ENCODE results near the gene GRIP1.

The GRIP1 gene

GRCh38 chr12:66302827-66303169 lies 376.1 kb downstream of the GRIP1 start:
- Histone ChIP-seq H3K9me3 (ENCODE audit: control insufficient read depth, low read length) (no peaks in the 10 kb centered on the region), H3K27ac (peak overlapping the region; percentile 87), H3K27me3 (ENCODE audit: control insufficient read depth, insufficient read depth, low read length) (no peaks in the 10 kb centered on the region), H3K4me3 (ENCODE audit: low read depth, low read length) (peak overlapping the region; percentile 84), H3K4me2 (ENCODE audit: low read length) (peak overlapping the region; percentile 98), H2AFZ (peak overlapping the region; percentile 99), H3K9ac (peak overlapping the region; percentile 56), H3K4me1 (no peaks in the 10 kb centered on the region), H3K79me2 (no peaks in the 10 kb centered on the region), H3K36me3 (ENCODE audit: control insufficient read depth, insufficient read depth, low read length) (no peaks in the 10 kb centered on the region)
- TF ChIP-seq CTCF (IDR thresholded peaks at IDR 0.05): no peak

- Histone ChIP-seq H3K4me3 (ENCODE audit: low read depth, low read length) (peak within 1 kb of the TSS; percentile 84), H3K27ac (peak within 1 kb of the TSS; percentile 87), H2AFZ (peak within 1 kb of the TSS; percentile 99), H3K9me3 (ENCODE audit: control insufficient read depth, low read length) (no peaks in the 10 kb centered on the region), H3K27me3 (ENCODE audit: control insufficient read depth, insufficient read depth, low read length) (no peaks in the 10 kb centered on the region), H3K4me1 (no peaks in the 10 kb centered on the region), H3K36me3 (ENCODE audit: control insufficient read depth, insufficient read depth, low read length) (no peaks in the 10 kb centered on the region), H3K9ac (peak within 1 kb of the TSS; percentile 56), H3K79me2 (no peaks in the 10 kb centered on the region), H3K4me2 (ENCODE audit: low read length) (peak within 1 kb of the TSS; percentile 98)
- TF ChIP-seq CTCF (IDR thresholded peaks at IDR 0.05): no peak
These were observed 376.7 kb downstream of the GRIP1 start, which contains the start of gene HELB for GRCh38 chr12:66301944-66302826. Gene HELB, plus strand, starts transcription at chr12:66302493. Its CDS starts 111 bp downstream, at chr12:66302604.

- no peak overlapping the region for H3K4me3 ChIP-seq (ENCODE audit: low read depth, low read length)
- no peaks in the 10 kb centered on the region for H3K27me3 ChIP-seq (ENCODE audit: control insufficient read depth, insufficient read depth, low read length)
- H3K4me1 ChIP-seq: no peaks in the 10 kb centered on the region
- no peaks in the 10 kb centered on the region for H3K36me3 ChIP-seq (ENCODE audit: control insufficient read depth, insufficient read depth, low read length)
- no peak for TF ChIP-seq CTCF (IDR thresholded peaks at IDR 0.05)
- H3K9me3 ChIP-seq (ENCODE audit: control insufficient read depth, low read length): no peaks in the 10 kb centered on the region
- no peak overlapping the region for H3K4me2 ChIP-seq (ENCODE audit: low read length)
- H3K79me2 ChIP-seq: no peaks in the 10 kb centered on the region
- no peak overlapping the region for H3K27ac ChIP-seq
- H3K9ac ChIP-seq: no peak overlapping the region
- no peak overlapping the region for H2AFZ ChIP-seq
These were observed 381.0 kb downstream of the GRIP1 start for GRCh38 chr12:66297923-66298322.

Measured in parathyroid adenoma (tissue), 2 donors.